B cell (primary cell): ENCODE data around the gene EIF5. TPM values are rescaled to one million over a fixed set of nuclear protein-coding genes. Genes with fewer than 3 reads are reported as not detected.

Source experiments
- ATAC-seq: fragments of 200-7000 bp; cut with Tn5 transposase; one replicate; pipeline ENCODE4 v1.10.0; 2021; ENCODE audit warnings: low read depth, mild to moderate bottlenecking, moderate number of reproducible peaks, moderate library complexity
- CTCF ChIA-PET: fragments of 350-600 bp; sonication (Branson Sonifier 250); formaldehyde crosslinking; loops from one replicate; lab custom pipeline; 2021; ENCODE audit warnings: antibody characterized with exemption, inconsistent platforms; lab: Charles Lee
- POLR2A ChIA-PET: fragments of 350-600 bp; sonication (Branson Sonifier 250); formaldehyde crosslinking; loops from one replicate; lab custom pipeline; 2021; ENCODE audit warnings: antibody characterized with exemption; lab: Charles Lee
- DNase-seq: peaks from one replicate; pipeline ENCODE4 v3.0.0; 2013
- H2AFZ ChIP-seq: 2 replicates; pipeline ENCODE4 v1.6.1; 2012; ENCODE audit warnings: mild to moderate bottlenecking, low read depth, low read length; ENCODE audit not compliant: insufficient read depth, poor library complexity, severe bottlenecking
- H3K27ac ChIP-seq, 2 donors: 1 replicate in 1 of 2; 2 replicates in 1 of 2; pipeline ENCODE4 v1.5.1; 2012 to 2013; ENCODE audit warnings: low read length in 2 of 2, mild to moderate bottlenecking in 2 of 2, moderate library complexity in 1 of 2
- H3K27me3 ChIP-seq, 4 experiments: fragments of 200-600 bp in 1 of 4; sonication (generic) in 1 of 4; replicated peaks in 1 of 4; 1 replicate in 2 of 4; 2 replicates in 2 of 4; pipeline versions ENCODE4 v1.6.1 to v1.7.0; 2013 to 2016; ENCODE audit warnings: low read length in 3 of 4, mild to moderate bottlenecking in 2 of 4, mixed read lengths in 1 of 4, moderate library complexity in 1 of 4; ENCODE audit not compliant: insufficient read depth in 4 of 4, control insufficient read depth in 3 of 4; ENCODE audit errors: control extremely low read depth in 1 of 4
- H3K36me3 ChIP-seq, 2 experiments: replicated peaks in 1 of 2; 1 replicate in 1 of 2; 2 replicates in 1 of 2; pipeline versions ENCODE4 v1.6.1 to v1.7.1; 2013; ENCODE audit warnings: low read length in 1 of 2; ENCODE audit not compliant: insufficient read depth in 2 of 2, control insufficient read depth in 1 of 2; ENCODE audit errors: control extremely low read depth in 1 of 2, extremely low read depth in 1 of 2
- H3K4me1 ChIP-seq, 2 donors: fragments of 200-600 bp in 1 of 2; sonication (generic) in 1 of 2; 1 replicate in 1 of 2; 2 replicates in 1 of 2; pipeline versions ENCODE4 v1.5.1 to v1.6.1; 2013 to 2017; ENCODE audit warnings: low read length in 2 of 2; ENCODE audit not compliant: control insufficient read depth in 2 of 2, insufficient read depth in 2 of 2
- H3K4me2 ChIP-seq: replicated peaks from 2 replicates; pipeline ENCODE3; 2012; ENCODE audit warnings: mild to moderate bottlenecking, low read depth, low read length; ENCODE audit not compliant: poor library complexity, severe bottlenecking
- H3K4me3 ChIP-seq, 5 experiments: fragments of 200-600 bp in 1 of 5; sonication (generic) in 1 of 5; 1 replicate in 3 of 5; 2 replicates in 2 of 5; pipeline versions ENCODE4 v1.5.1 to v1.7.0; 2011 to 2016; ENCODE audit warnings: low read length in 4 of 5, mild to moderate bottlenecking in 4 of 5, low read depth in 2 of 5, control low read depth in 1 of 5, moderate library complexity in 1 of 5; ENCODE audit not compliant: insufficient read depth in 1 of 5; ENCODE audit errors: control extremely low read depth in 1 of 5, extremely low read depth in 1 of 5
- H3K79me2 ChIP-seq: fragments of 200-600 bp; sonication (generic); one replicate; pipeline ENCODE4 v1.6.0; 2016; ENCODE audit warnings: low read length; ENCODE audit not compliant: control insufficient read depth, insufficient read depth
- H3K9ac ChIP-seq: fragments of 200-600 bp; sonication (generic); 2 replicates; pipeline ENCODE4 v1.6.1; 2017; ENCODE audit warnings: mild to moderate bottlenecking, low read length, moderate library complexity
- H3K9me3 ChIP-seq, 3 donors: one replicate each; pipeline versions ENCODE4 v1.6.1 to v1.7.1; 2013; ENCODE audit warnings: low read length in 2 of 3; ENCODE audit not compliant: control insufficient read depth in 2 of 3, insufficient read depth in 1 of 3; ENCODE audit errors: control extremely low read depth in 1 of 3
- H4K20me1 ChIP-seq: 2 replicates; pipeline ENCODE4 v1.6.0; 2012; ENCODE audit warnings: mild to moderate bottlenecking, low read length; ENCODE audit not compliant: insufficient read depth, control insufficient read depth, poor library complexity, severe bottlenecking
- H3K27ac Mint-ChIP-seq: one replicate; pipeline ENCODE4 v1.8.0; 2021; ENCODE audit warnings: mixed read lengths
- H3K27me3 Mint-ChIP-seq: one replicate; pipeline ENCODE4 v1.8.0; 2021; ENCODE audit warnings: mixed read lengths
- H3K4me1 Mint-ChIP-seq: one replicate; pipeline ENCODE4 v1.8.0; 2021; ENCODE audit warnings: mixed read lengths
- H3K4me3 Mint-ChIP-seq: one replicate; pipeline ENCODE4 v1.8.0; 2021; ENCODE audit warnings: mixed read lengths
- H3K9me3 Mint-ChIP-seq: one replicate; pipeline ENCODE4 v1.8.0; 2022; ENCODE audit warnings: mixed read lengths; ENCODE audit not compliant: insufficient read depth
- EZH2 ChIP-seq: IDR thresholded peaks from 2 replicates; pipeline ENCODE4 v1.6.1; 2012; ENCODE audit warnings: borderline replicate concordance, low read depth, mild to moderate bottlenecking, moderate library complexity, low read length; ENCODE audit not compliant: insufficient read depth, poor library complexity, severe bottlenecking
- WGBS: methylation state at CpG from one replicate; pipeline ENCODE4 v1.1.5; 2013; ENCODE audit warnings: missing lambda C conversion rate; ENCODE audit not compliant: insufficient coverage; 5-methylcytosine and 5-hydroxymethylcytosine counted together
- intact Hi-C: fragments of 100-400 bp; cut with micrococcal nuclease; formaldehyde crosslinking; loops from one replicate; pipeline ENCODE4 v1.10.0; 2022
- polyA plus RNA-seq: library from polyadenylated mRNA; depleted of rRNA; stranded (reverse); fragments of >200 nt; gene quantifications from 2 replicates; pipeline ENCODE4 v1.2.3, GENCODE V29; 2012
- total RNA-seq, 2 donors: library from RNA; stranded (reverse); fragments of 120-200 nt in 1 of 2; gene quantifications; 1 replicate in 1 of 2; 2 replicates in 1 of 2; pipeline versions ENCODE4 v1.2.3 to v1.2.4, GENCODE V29; 2013 to 2022
- TF ChIP-seq, protein P1 (sequence below): fragments of 200-600 bp; IDR thresholded peaks from one replicate; pipeline ENCODE4 v1.8.0; 2022; ENCODE audit warnings: antibody characterized with exemption, mild to moderate bottlenecking

Gene EIF5
- total and polyA plus RNA-seq, 2 donors (not counting 1 experiment from before 2014, with no cell fraction given) = 206 to 314 TPM

- DNase-seq = no peak
- Histone ChIP-seq H3K9me3 (no peaks in the 10 kb centered on the region), H3K9ac (peak overlapping the region; percentile 85), H3K27ac (peak overlapping the region; percentile 20 to 91), H3K79me2 (peaks cover 69% of the 10 kb centered on the region), H4K20me1 (peaks cover 51% of the 10 kb centered on the region), H2AFZ (peak overlapping the region; percentile 96), H3K36me3 (no peaks in the 10 kb centered on the region), H3K4me1 (peaks cover 26 to 40% of the 10 kb centered on the region in 2 donors), H3K27me3 (no peaks in the 10 kb centered on the region), H3K4me2 (peak overlapping the region; percentile 94), H3K4me3 (peak overlapping the region; percentile 68 to 96 (median 90))
- Mint-ChIP-seq H3K9me3 (no peaks in the 10 kb centered on the region), H3K4me1 (peaks cover 50% of the 10 kb centered on the region), H3K27ac (peak overlapping the region; percentile 98), H3K4me3 (peak overlapping the region; percentile 99), H3K27me3 (peaks cover under 1% of the 10 kb centered on the region)
- TF ChIP-seq, protein P1, sequence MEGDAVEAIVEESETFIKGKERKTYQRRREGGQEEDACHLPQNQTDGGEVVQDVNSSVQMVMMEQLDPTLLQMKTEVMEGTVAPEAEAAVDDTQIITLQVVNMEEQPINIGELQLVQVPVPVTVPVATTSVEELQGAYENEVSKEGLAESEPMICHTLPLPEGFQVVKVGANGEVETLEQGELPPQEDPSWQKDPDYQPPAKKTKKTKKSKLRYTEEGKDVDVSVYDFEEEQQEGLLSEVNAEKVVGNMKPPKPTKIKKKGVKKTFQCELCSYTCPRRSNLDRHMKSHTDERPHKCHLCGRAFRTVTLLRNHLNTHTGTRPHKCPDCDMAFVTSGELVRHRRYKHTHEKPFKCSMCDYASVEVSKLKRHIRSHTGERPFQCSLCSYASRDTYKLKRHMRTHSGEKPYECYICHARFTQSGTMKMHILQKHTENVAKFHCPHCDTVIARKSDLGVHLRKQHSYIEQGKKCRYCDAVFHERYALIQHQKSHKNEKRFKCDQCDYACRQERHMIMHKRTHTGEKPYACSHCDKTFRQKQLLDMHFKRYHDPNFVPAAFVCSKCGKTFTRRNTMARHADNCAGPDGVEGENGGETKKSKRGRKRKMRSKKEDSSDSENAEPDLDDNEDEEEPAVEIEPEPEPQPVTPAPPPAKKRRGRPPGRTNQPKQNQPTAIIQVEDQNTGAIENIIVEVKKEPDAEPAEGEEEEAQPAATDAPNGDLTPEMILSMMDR = no peak
- TF ChIP-seq EZH2 = no peak
- ChIA-PET CTCF (no interaction called here), POLR2A (no interaction called here)
- WGBS = 7% methylated on average over 4 of the region's 9 CpGs
- intact Hi-C loops = loop anchor here (5.0 kb wide), 2 partner anchors 240 to 1025 kb away; partner anchors contain the start of genes CINP, KLC1 and TECPR2
- ATAC-seq = no peak
These were observed 52.8 kb downstream of the EIF5 start for GRCh38 chr14:103386713-103387329.

DNA sequence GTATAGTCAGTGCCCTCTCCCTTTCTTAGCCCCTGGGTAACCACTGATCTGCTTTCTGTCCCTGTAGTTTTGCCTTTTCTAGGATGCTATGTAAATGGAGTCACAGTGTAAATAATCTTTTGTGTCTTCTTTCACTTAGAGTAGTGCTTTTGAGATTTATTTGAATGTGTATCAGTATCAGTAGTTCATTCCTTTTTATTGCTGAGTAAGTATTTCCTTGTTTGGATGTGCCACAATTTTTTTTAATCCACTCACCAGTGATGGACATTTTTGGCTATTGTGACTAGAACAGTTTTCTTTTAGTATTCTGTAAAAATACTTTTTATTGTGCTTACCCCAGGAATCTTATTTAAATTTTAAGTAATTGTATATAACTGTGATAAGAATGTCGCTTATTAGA, 54.6 kb downstream of the EIF5 start:
- no peak for TF ChIP-seq EZH2
- TF ChIP-seq, protein P1 = no peak
- intact Hi-C loops = loop anchor here (5.0 kb wide), 2 partner anchors 239 to 1026 kb away; partner anchors contain the start of genes CINP, KLC1 and TECPR2
- DNase-seq = no peak
- Histone ChIP-seq H4K20me1 (peaks cover 67% of the 10 kb centered on the region), H3K27ac (peak overlapping the region in 1 of 2 donors; percentile 21), H3K4me3 (no peak overlapping the region), H2AFZ (no peak overlapping the region), H3K9me3 (no peaks in the 10 kb centered on the region), H3K4me1 (peaks cover 31 to 45% of the 10 kb centered on the region in 2 donors), H3K27me3 (no peaks in the 10 kb centered on the region), H3K9ac (no peak overlapping the region), H3K36me3 (no peaks in the 10 kb centered on the region), H3K79me2 (peaks cover 87% of the 10 kb centered on the region), H3K4me2 (peak overlapping the region; percentile 35)
- no peaks in the 10 kb centered on the region for H3K9me3 Mint-ChIP-seq
- H3K27me3 Mint-ChIP-seq = no peaks in the 10 kb centered on the region
- no peak for ATAC-seq
- peak overlapping the region; percentile 17 for H3K27ac Mint-ChIP-seq
- POLR2A ChIA-PET = no interaction called here
- 100% methylated on average over 1 of the region's 1 CpG for WGBS
- H3K4me1 Mint-ChIP-seq = peaks cover 60% of the 10 kb centered on the region
- CTCF ChIA-PET = no interaction called here
- H3K4me3 Mint-ChIP-seq = peak overlapping the region; percentile 72
